ENCODE measurements around the gene GRM4. TPM values are rescaled to one million over a fixed set of nuclear protein-coding genes. Genes with fewer than 3 reads are reported as not detected.

Gene GRM4
- total and polyA plus RNA-seq, 10 of the 15 experiments (the other 5 are each of a cell fraction or from before 2014, with no cell fraction given): 0.01 to 0.31 (median 0.05) TPM; not detected in 2

DNA sequence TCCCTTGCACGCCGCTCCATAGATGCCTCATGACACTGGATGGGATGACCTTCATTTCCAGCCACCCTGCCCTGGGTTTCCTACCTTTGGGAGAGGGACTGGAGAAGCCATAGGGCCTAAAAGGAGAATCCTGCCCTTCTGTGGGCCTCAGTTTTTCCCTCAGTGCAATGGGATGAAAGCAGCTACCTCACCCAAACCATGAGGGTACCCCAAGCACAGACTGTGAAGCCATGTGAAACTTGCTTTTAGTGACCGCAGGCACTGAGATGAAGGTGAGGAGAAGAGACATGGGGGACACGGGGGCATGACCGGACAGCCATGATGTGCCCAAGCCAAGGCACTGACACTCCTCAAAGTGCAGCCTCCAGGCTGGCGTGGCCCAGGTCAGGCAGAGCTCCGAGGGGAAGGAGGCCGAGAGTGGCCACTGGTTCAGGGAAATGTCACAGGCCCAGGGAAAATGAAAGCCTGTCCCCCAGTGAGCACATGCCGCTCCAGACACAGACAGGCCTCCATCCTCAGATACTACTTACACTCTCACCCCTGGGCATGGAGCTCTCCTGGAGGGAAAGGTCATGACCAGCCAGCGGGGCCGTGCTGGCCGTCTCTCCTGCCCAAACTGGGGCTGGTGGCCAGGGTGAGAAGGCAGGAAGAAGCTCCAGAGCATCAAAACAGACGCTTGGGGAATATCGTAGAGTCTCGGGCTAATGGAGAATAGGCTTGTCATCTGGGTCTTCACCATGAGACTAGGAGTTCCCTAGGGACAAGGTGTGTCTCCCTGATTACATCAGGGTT, 116.2 kb downstream of the GRM4 start:
- no peak for DNase-seq (ENCODE audit: low read depth, low spot score)
- CTCF ChIA-PET: interaction anchor here (4.6 kb wide), 1 partner anchor 257 kb away, joined by 37 read pairs; no protein-coding TSS in a partner anchor
- ATAC-seq: no peak
- H3K4me3 ChIP-seq: no peak overlapping the region
- no peaks in the 10 kb centered on the region; a peak in 3 of 4 replicates for H3K27me3 ChIP-seq (replicated peaks in 1 of 2; ENCODE audit: control insufficient read depth in 2 of 2, insufficient read depth in 2 of 2, low read length in 1 of 2)
- no peak overlapping the region for H3K27ac ChIP-seq (ENCODE audit: control insufficient read depth, insufficient read depth)
- H3K9ac ChIP-seq (ENCODE audit: control insufficient read depth, insufficient read depth, low read length): no peak overlapping the region
- RAD21 ChIA-PET (ENCODE audit: unreplicated experiment): no interaction called here
- in situ Hi-C loops (cut with MboI) (no loop called here), intact Hi-C loops (cut with micrococcal nuclease; ENCODE audit: unreplicated experiment) (no loop called here)
- no peak for TF ChIP-seq PKNOX1 (IDR thresholded peaks at IDR 0.05)
- no peak for TF ChIP-seq LARP7 (IDR thresholded peaks at IDR 0.05)
- TF ChIP-seq EZH2 (IDR thresholded peaks at IDR 0.05; ENCODE audit: borderline replicate concordance, control insufficient read depth, low read depth, low read length): no peak
- no peak for TF ChIP-seq EED (IDR thresholded peaks at IDR 0.05; ENCODE audit: low read depth)
- TF ChIP-seq ZBTB33 (IDR thresholded peaks at IDR 0.05): no peak
- H3K4me2 ChIP-seq (ENCODE audit: control insufficient read depth, insufficient read depth): no peak overlapping the region
- no peaks in the 10 kb centered on the region for H3K36me3 ChIP-seq (ENCODE audit: control insufficient read depth in 2 of 2, insufficient read depth in 2 of 2, low read length in 1 of 2)
- SMC1A ChIA-PET (ENCODE audit: uncharacterized antibody, unreplicated experiment): no interaction called here
- POLR2A ChIA-PET: no interaction called here
- H2AFZ ChIP-seq (ENCODE audit: control insufficient read depth, low read depth, low read length): no peak overlapping the region
- BruUV-seq (replicated peaks): no TSS peak
- H3K79me2 ChIP-seq (ENCODE audit: control insufficient read depth, insufficient read depth, low read length): no peaks in the 10 kb centered on the region
- WGBS (ENCODE audit: insufficient coverage, insufficient replicate concordance, low lambda C conversion rate, missing lambda C conversion rate): 24% methylated on average over 14 of the region's 15 CpGs
- H4K20me1 ChIP-seq (ENCODE audit: control insufficient read depth, insufficient read depth): no peaks in the 10 kb centered on the region
- FAIRE-seq: no peak
- no peaks in the 10 kb centered on the region for H3K9me3 ChIP-seq (replicated peaks; ENCODE audit: control insufficient read depth, insufficient read depth, low read length)
- H3K4me1 ChIP-seq (ENCODE audit: control insufficient read depth, insufficient read depth, low read length): peaks cover 6% of the 10 kb centered on the region

Data from GM12878 (cell line).